ENCODE results near the gene SNAPC2.
"Not testable (repeated sequence)": the region's sequence is repeated elsewhere in the genome, so short reads cannot be mapped to it uniquely, and the experiment has no call there.

The SNAPC2 gene

GRCh38 chr19:7883105-7883504, 37.0 kb upstream of the SNAPC2 start:
- Mint-ChIP-seq H3K27me3 (ENCODE audit: low read depth) (peaks cover 5% of the 10 kb centered on the region), H3K9me3 (no peaks in the 10 kb centered on the region), H3K27ac (no peak overlapping the region), H3K36me3 (ENCODE audit: low read depth) (no peaks in the 10 kb centered on the region), H3K4me3 (no peak overlapping the region), H3K4me1 (ENCODE audit: low read depth) (no peaks in the 10 kb centered on the region)

- Mint-ChIP-seq H3K4me3 (no peak overlapping the region), H3K27ac (no peak overlapping the region), H3K4me1 (ENCODE audit: low read depth) (no peaks in the 10 kb centered on the region), H3K27me3 (ENCODE audit: low read depth) (peaks cover 9% of the 10 kb centered on the region), H3K36me3 (ENCODE audit: low read depth) (no peaks in the 10 kb centered on the region), H3K9me3 (no peaks in the 10 kb centered on the region)
Measured at GRCh38 chr19:7883796-7884570, 36.2 kb upstream of the SNAPC2 start.

GRCh38 chr19:7885818-7886217, 34.3 kb upstream of the SNAPC2 start:
- H3K27ac Mint-ChIP-seq: no peak overlapping the region
- no peaks in the 10 kb centered on the region for H3K4me1 Mint-ChIP-seq (ENCODE audit: low read depth)

GRCh38 chr19:7887408-7888144, 32.6 kb upstream of the SNAPC2 start:
- Mint-ChIP-seq H3K9me3 (no peaks in the 10 kb centered on the region), H3K27ac (no peak overlapping the region), H3K4me3 (no peak overlapping the region), H3K4me1 (ENCODE audit: low read depth) (no peaks in the 10 kb centered on the region), H3K27me3 (ENCODE audit: low read depth) (peaks cover 15% of the 10 kb centered on the region), H3K36me3 (ENCODE audit: low read depth) (no peaks in the 10 kb centered on the region)

More at GRCh38 chr19:7885818-7886217, 34.3 kb upstream of the SNAPC2 start:
- Mint-ChIP-seq H3K4me3 (no peak overlapping the region), H3K27me3 (ENCODE audit: low read depth) (peaks cover 11% of the 10 kb centered on the region), H3K36me3 (ENCODE audit: low read depth) (no peaks in the 10 kb centered on the region), H3K9me3 (no peaks in the 10 kb centered on the region)

- no peaks in the 10 kb centered on the region for H3K36me3 Mint-ChIP-seq (ENCODE audit: low read depth)
- H3K9me3 Mint-ChIP-seq: no peaks in the 10 kb centered on the region
- no peak within 1 kb of the TSS for H3K27ac Mint-ChIP-seq
- H3K27me3 Mint-ChIP-seq (ENCODE audit: low read depth): peaks cover 15% of the 10 kb centered on the region
- no peak within 1 kb of the TSS for H3K4me3 Mint-ChIP-seq
- no peaks in the 10 kb centered on the region for H3K4me1 Mint-ChIP-seq (ENCODE audit: low read depth)
Measured at GRCh38 chr19:7888145-7888825, 31.9 kb upstream of the SNAPC2 start, which contains the start of gene LRRC8E. Gene LRRC8E, plus strand, starts transcription at chr19:7888510. Its CDS starts 7,094 bp downstream, at chr19:7895604.

- Mint-ChIP-seq H3K4me3 (no peak overlapping the region), H3K9me3 (no peaks in the 10 kb centered on the region), H3K4me1 (ENCODE audit: low read depth) (no peaks in the 10 kb centered on the region), H3K27me3 (ENCODE audit: low read depth) (peaks cover 15% of the 10 kb centered on the region), H3K27ac (no peak overlapping the region), H3K36me3 (ENCODE audit: low read depth) (no peaks in the 10 kb centered on the region)
Measured at GRCh38 chr19:7888826-7889217, 31.3 kb upstream of the SNAPC2 start.

GRCh38 chr19:7893362-7894101, 26.6 kb upstream of the SNAPC2 start:
- not testable (repeated sequence) for H3K36me3 Mint-ChIP-seq (ENCODE audit: low read depth); H3K9me3 Mint-ChIP-seq; H3K27ac Mint-ChIP-seq; H3K4me3 Mint-ChIP-seq; H3K27me3 Mint-ChIP-seq (ENCODE audit: low read depth); H3K4me1 Mint-ChIP-seq (ENCODE audit: low read depth)

GRCh38 chr19:7894612-7895309, 25.4 kb upstream of the SNAPC2 start:
- Mint-ChIP-seq H3K9me3 (no peaks in the 10 kb centered on the region), H3K36me3 (ENCODE audit: low read depth) (no peaks in the 10 kb centered on the region), H3K27me3 (ENCODE audit: low read depth) (peaks cover 4% of the 10 kb centered on the region), H3K27ac (no peak overlapping the region), H3K4me1 (ENCODE audit: low read depth) (no peaks in the 10 kb centered on the region), H3K4me3 (no peak overlapping the region)

- H3K36me3 Mint-ChIP-seq (ENCODE audit: low read depth): no peaks in the 10 kb centered on the region
- peaks cover 4% of the 10 kb centered on the region for H3K27me3 Mint-ChIP-seq (ENCODE audit: low read depth)
- no peak overlapping the region for H3K4me3 Mint-ChIP-seq
- no peaks in the 10 kb centered on the region for H3K9me3 Mint-ChIP-seq
- H3K4me1 Mint-ChIP-seq (ENCODE audit: low read depth): no peaks in the 10 kb centered on the region
- no peak overlapping the region for H3K27ac Mint-ChIP-seq
Measured at GRCh38 chr19:7895565-7895964, 24.6 kb upstream of the SNAPC2 start.

- no peaks in the 10 kb centered on the region for H3K9me3 Mint-ChIP-seq
- H3K4me3 Mint-ChIP-seq: no peak overlapping the region
- no peaks in the 10 kb centered on the region for H3K36me3 Mint-ChIP-seq (ENCODE audit: low read depth)
- H3K27me3 Mint-ChIP-seq (ENCODE audit: low read depth): no peaks in the 10 kb centered on the region
- H3K4me1 Mint-ChIP-seq (ENCODE audit: low read depth): no peaks in the 10 kb centered on the region
- H3K27ac Mint-ChIP-seq: no peak overlapping the region
Measured at GRCh38 chr19:7897292-7897691, 22.8 kb upstream of the SNAPC2 start.

- no peak overlapping the region for H3K4me3 Mint-ChIP-seq
- H3K4me1 Mint-ChIP-seq (ENCODE audit: low read depth): peaks cover 4% of the 10 kb centered on the region
- no peaks in the 10 kb centered on the region for H3K36me3 Mint-ChIP-seq (ENCODE audit: low read depth)
- no peaks in the 10 kb centered on the region for H3K27me3 Mint-ChIP-seq (ENCODE audit: low read depth)
- no peaks in the 10 kb centered on the region for H3K9me3 Mint-ChIP-seq
- no peak overlapping the region for H3K27ac Mint-ChIP-seq
Measured at GRCh38 chr19:7898967-7899366, 21.2 kb upstream of the SNAPC2 start.

GRCh38 chr19:7899751-7900378, 20.3 kb upstream of the SNAPC2 start:
- no peaks in the 10 kb centered on the region for H3K9me3 Mint-ChIP-seq
- H3K36me3 Mint-ChIP-seq (ENCODE audit: low read depth): peaks cover 3% of the 10 kb centered on the region
- H3K27ac Mint-ChIP-seq: no peak overlapping the region
- no peaks in the 10 kb centered on the region for H3K27me3 Mint-ChIP-seq (ENCODE audit: low read depth)
- no peak overlapping the region for H3K4me3 Mint-ChIP-seq
- peaks cover 9% of the 10 kb centered on the region for H3K4me1 Mint-ChIP-seq (ENCODE audit: low read depth)

GRCh38 chr19:7900401-7900870, 19.7 kb upstream of the SNAPC2 start:
- Mint-ChIP-seq H3K27ac (no peak overlapping the region), H3K27me3 (ENCODE audit: low read depth) (no peaks in the 10 kb centered on the region), H3K4me3 (no peak overlapping the region), H3K4me1 (ENCODE audit: low read depth) (peaks cover 12% of the 10 kb centered on the region), H3K9me3 (no peaks in the 10 kb centered on the region), H3K36me3 (ENCODE audit: low read depth) (peaks cover 6% of the 10 kb centered on the region)

All from T-helper 1 cell treated with Interleukin-12 subunit alpha and Interleukin-12 subunit beta and Interleukin-4 antibody, amounts not matched to agents 30 μg/mL and 1 μg/mL, for 36 hours (primary cell).